Gastrocnemius medialis (tissue), 4 donors: Measurements from ENCODE around the gene HERC2. TPM values are rescaled to one million over a fixed set of nuclear protein-coding genes. Genes with fewer than 3 reads are reported as not detected.
"Not testable (repeated sequence)": the region's sequence is repeated elsewhere in the genome, so short reads cannot be mapped to it uniquely, and the experiment has no call there.

ENCODE experiments used
- ATAC-seq, 2 donors: fragments of 150-250 bp; one replicate each; pipeline ENCODE4 v1.9.1; 2016
- DNase-seq, 2 donors: peaks; one replicate each; pipeline ENCODE4 v3.0.0-alpha.2; 2019
- H3K27ac ChIP-seq, 4 donors: fragments of 200-600 bp; sonication (generic); 1 replicate in 1 of 4; 2 replicates in 3 of 4; pipeline ENCODE4 v1.5.1; 2016 to 2018; ENCODE audit warnings: mild to moderate bottlenecking in 2 of 4, moderate library complexity in 1 of 4
- H3K27me3 ChIP-seq, 3 donors: fragments of 200-600 bp; sonication (generic) in 2 of 3; 1 replicate in 1 of 3; 2 replicates in 2 of 3; pipeline versions ENCODE4 v1.5.1 to v1.6.0; 2016 to 2019; ENCODE audit warnings: mild to moderate bottlenecking in 1 of 3, moderate library complexity in 1 of 3
- H3K36me3 ChIP-seq, 2 donors: fragments of 200-600 bp; sonication (generic) in 1 of 2; one replicate each; pipeline ENCODE4 v1.5.1; 2017 to 2018
- H3K4me1 ChIP-seq, 2 donors: fragments of 200-600 bp; sonication (generic) in 1 of 2; one replicate each; pipeline ENCODE4 v1.5.1; 2016 to 2017; ENCODE audit warnings: mild to moderate bottlenecking in 2 of 2
- H3K4me3 ChIP-seq, 4 donors: fragments of 200-600 bp; sonication (generic) in 3 of 4; 1 replicate in 1 of 4; 2 replicates in 3 of 4; pipeline ENCODE4 v1.5.1; 2016 to 2019; ENCODE audit warnings: mild to moderate bottlenecking in 2 of 4
- H3K9me3 ChIP-seq, 3 donors: fragments of 200-600 bp; sonication (generic) in 2 of 3; 1 replicate in 1 of 3; 2 replicates in 2 of 3; pipeline ENCODE4 v1.5.1; 2016 to 2019
- CTCF ChIP-seq, 5 experiments: fragments of 450-650 bp in 3 of 5; fragments of 200-600 bp in 2 of 5; sonication (generic) in 2 of 5; IDR thresholded peaks in 4 of 5; conservative IDR thresholded peaks in 1 of 5; 1 replicate in 4 of 5; 2 replicates in 1 of 5; pipeline ENCODE4 v1.5.1; 2016 to 2019; ENCODE audit warnings: antibody characterized with exemption in 5 of 5, mild to moderate bottlenecking in 3 of 5, moderate library complexity in 3 of 5
- POLR2A ChIP-seq, 2 donors: fragments of 450-650 bp; IDR thresholded peaks; one replicate each; pipeline ENCODE4 v1.6.1; 2017; ENCODE audit warnings: antibody characterized with exemption in 2 of 2, mild to moderate bottlenecking in 2 of 2, moderate library complexity in 2 of 2
- in situ Hi-C, 4 donors: fragments of 200-750 bp; cut with MboI; loops; one replicate each; pipeline versions ENCODE4 v1.15.0 to v1.8.0; 2017; ENCODE audit warnings: low sequenced_read_pairs in 4 of 4
- intact Hi-C: fragments of 100-400 bp; cut with DNase I; formaldehyde crosslinking; loops from one replicate; pipeline ENCODE4 v1.15.1; 2023; ENCODE audit warnings: low total_unique reads
- total RNA-seq, 4 donors: library from RNA; depleted of rRNA; stranded (reverse); fragments of >200 nt; gene quantifications; one replicate each; pipeline versions ENCODE4 v1.1.0 to v1.2.3, GENCODE V29; 2016

Gene HERC2
- total RNA-seq, 4 donors from 2014 or later, result 46.8 to 92.7 (median 62.2) TPM

GRCh38 chr15:28252831-28253230 lies 69.1 kb downstream of the HERC2 start:
- no peak overlapping the region for H3K4me3 ChIP-seq
- H3K27me3 ChIP-seq, result no peaks in the 10 kb centered on the region
- ATAC-seq (no peak), DNase-seq (no peak)
- intact Hi-C loops (no loop called here), in situ Hi-C loops (no loop called here)
- peaks cover 0 to 52% of the 10 kb centered on the region in 2 donors for H3K36me3 ChIP-seq
- H3K9me3 ChIP-seq, result no peaks in the 10 kb centered on the region
- H3K4me1 ChIP-seq, result no peaks in the 10 kb centered on the region
- no peak overlapping the region for H3K27ac ChIP-seq
- TF ChIP-seq CTCF (IDR thresholded peaks at IDR 0.05 in 4 of 5, conservative IDR thresholded peaks at IDR 0.05 in 1 of 5), result no peak
- no peak for TF ChIP-seq POLR2A (IDR thresholded peaks at IDR 0.05)

- in situ Hi-C loops, result no loop called here
- no peak overlapping the region for H3K4me3 ChIP-seq
- peaks cover 3 to 67% of the 10 kb centered on the region in 2 donors for H3K36me3 ChIP-seq
- no peak for ATAC-seq
- H3K27ac ChIP-seq, result no peak overlapping the region
- TF ChIP-seq CTCF (IDR thresholded peaks at IDR 0.05 in 4 of 5, conservative IDR thresholded peaks at IDR 0.05 in 1 of 5) (no peak), POLR2A (IDR thresholded peaks at IDR 0.05) (no peak)
- H3K4me1 ChIP-seq, result no peaks in the 10 kb centered on the region
- DNase-seq, result no peak
- intact Hi-C loops, result no loop called here
- H3K9me3 ChIP-seq, result no peaks in the 10 kb centered on the region
- H3K27me3 ChIP-seq, result no peaks in the 10 kb centered on the region
These were observed 75.4 kb downstream of the HERC2 start for GRCh38 chr15:28246605-28247004.

- no peak for ATAC-seq
- no peaks in the 10 kb centered on the region for H3K4me1 ChIP-seq
- no peaks in the 10 kb centered on the region for H3K9me3 ChIP-seq
- H3K36me3 ChIP-seq, result peaks cover 3 to 70% of the 10 kb centered on the region in 2 donors
- TF ChIP-seq POLR2A (IDR thresholded peaks at IDR 0.05), result no peak
- no peak for TF ChIP-seq CTCF (IDR thresholded peaks at IDR 0.05 in 4 of 5, conservative IDR thresholded peaks at IDR 0.05 in 1 of 5)
- H3K27me3 ChIP-seq, result no peaks in the 10 kb centered on the region
- H3K4me3 ChIP-seq, result no peak overlapping the region
- in situ Hi-C loops (no loop called here), intact Hi-C loops (no loop called here)
- no peak for DNase-seq
- no peak overlapping the region for H3K27ac ChIP-seq
These were observed 78.1 kb downstream of the HERC2 start for GRCh38 chr15:28243901-28244300.

GRCh38 chr15:28243399-28243798 lies 78.6 kb downstream of the HERC2 start:
- TF ChIP-seq CTCF (IDR thresholded peaks at IDR 0.05 in 4 of 5, conservative IDR thresholded peaks at IDR 0.05 in 1 of 5) (no peak), POLR2A (IDR thresholded peaks at IDR 0.05) (no peak)
- Histone ChIP-seq H3K27ac (no peak overlapping the region), H3K36me3 (peaks cover 3 to 69% of the 10 kb centered on the region in 2 donors), H3K27me3 (no peaks in the 10 kb centered on the region), H3K4me1 (no peaks in the 10 kb centered on the region), H3K9me3 (no peaks in the 10 kb centered on the region), H3K4me3 (no peak overlapping the region)
- DNase-seq (no peak), ATAC-seq (no peak)
- intact Hi-C loops (no loop called here), in situ Hi-C loops (no loop called here)

- peaks cover 3 to 41% of the 10 kb centered on the region in 2 donors for H3K36me3 ChIP-seq
- H3K4me1 ChIP-seq, H3K27me3 ChIP-seq, H3K27ac ChIP-seq, H3K9me3 ChIP-seq, in situ Hi-C loops, H3K4me3 ChIP-seq, DNase-seq, intact Hi-C loops, ATAC-seq: not testable (repeated sequence)
These were observed 83.7 kb downstream of the HERC2 start for GRCh38 chr15:28238296-28238695.

- H3K4me3 ChIP-seq, H3K27ac ChIP-seq, H3K9me3 ChIP-seq, ATAC-seq, DNase-seq, H3K4me1 ChIP-seq, H3K27me3 ChIP-seq, in situ Hi-C loops, intact Hi-C loops: not testable (repeated sequence)
- H3K36me3 ChIP-seq, result peaks cover 0 to 21% of the 10 kb centered on the region in 2 donors
These were observed 90.2 kb downstream of the HERC2 start for GRCh38 chr15:28231743-28232142.

- H3K4me3 ChIP-seq, intact Hi-C loops, H3K27ac ChIP-seq, ATAC-seq, H3K27me3 ChIP-seq, DNase-seq, H3K4me1 ChIP-seq, in situ Hi-C loops, H3K9me3 ChIP-seq: not testable (repeated sequence)
- H3K36me3 ChIP-seq, result peaks cover 0 to 25% of the 10 kb centered on the region in 2 donors
These were observed 90.6 kb downstream of the HERC2 start for GRCh38 chr15:28231336-28231735.

GRCh38 chr15:28228990-28229640 lies 92.9 kb downstream of the HERC2 start:
- H3K4me3 ChIP-seq, DNase-seq, H3K27me3 ChIP-seq, in situ Hi-C loops, intact Hi-C loops, H3K27ac ChIP-seq, ATAC-seq, H3K9me3 ChIP-seq, H3K4me1 ChIP-seq: not testable (repeated sequence)
- peaks cover 0 to 19% of the 10 kb centered on the region in 2 donors for H3K36me3 ChIP-seq
